WTC11 (cell line): ENCODE results near the gene GAS6. TPM values are rescaled to one million over a fixed set of nuclear protein-coding genes. Genes with fewer than 3 reads are reported as not detected.

Experiments used
- ATAC-seq: fragments of 200-7000 bp; cut with Tn5 transposase; 2 replicates; pipeline ENCODE4 v1.10.0; 2021; ENCODE audit warnings: mild to moderate bottlenecking, moderate library complexity
- CTCF ChIA-PET: fragments of 300-600 bp; sonication (Branson Sonifier 250); formaldehyde crosslinking; loops from one replicate; lab custom pipeline; 2021; ENCODE audit warnings: antibody characterized with exemption; lab: Charles Lee
- POLR2A ChIA-PET: fragments of 350-600 bp; sonication (Branson Sonifier 250); formaldehyde crosslinking; loops from one replicate; lab custom pipeline; 2021; ENCODE audit warnings: antibody characterized with exemption; lab: Charles Lee
- DNase-seq: peaks from one replicate; pipeline ENCODE4 v3.0.0; 2021; ENCODE audit warnings: low spot score
- H3K27ac Mint-ChIP-seq: 2 replicates; pipeline ENCODE4 v1.8.0; 2021; ENCODE audit warnings: mixed read lengths
- H3K27me3 Mint-ChIP-seq: 2 replicates; pipeline ENCODE4 v1.8.0; 2021; ENCODE audit warnings: low read depth, mild to moderate bottlenecking, moderate library complexity, mixed read lengths
- H3K36me3 Mint-ChIP-seq: 2 replicates; pipeline ENCODE4 v1.8.0; 2021; ENCODE audit warnings: mixed read lengths
- H3K4me1 Mint-ChIP-seq: 2 replicates; pipeline ENCODE4 v1.8.0; 2022; ENCODE audit warnings: mixed read lengths
- H3K4me3 Mint-ChIP-seq: 2 replicates; pipeline ENCODE4 v1.8.0; 2021; ENCODE audit warnings: mild to moderate bottlenecking, moderate library complexity, mixed read lengths
- H3K9me3 Mint-ChIP-seq: 2 replicates; pipeline ENCODE4 v1.8.0; 2021; ENCODE audit warnings: mixed read lengths
- E2F1 ChIP-seq: sonication (generic); formaldehyde crosslinking; IDR thresholded peaks from 2 replicates; pipeline ENCODE4 v1.8.0; 2022; ENCODE audit warnings: mild to moderate bottlenecking, missing genetic modification reagents
- E2F4 ChIP-seq: sonication (generic); formaldehyde crosslinking; IDR thresholded peaks from 2 replicates; pipeline ENCODE4 v1.8.1; 2022; ENCODE audit warnings: low read depth, mild to moderate bottlenecking, moderate library complexity, missing genetic modification reagents, borderline replicate concordance
- ELF4 ChIP-seq: sonication (generic); formaldehyde crosslinking; IDR thresholded peaks from 2 replicates; pipeline ENCODE4 v1.8.1; 2022; ENCODE audit warnings: low read depth, mild to moderate bottlenecking, moderate library complexity, missing genetic modification reagents
- FOXP4 ChIP-seq: sonication (generic); formaldehyde crosslinking; IDR thresholded peaks from 2 replicates; pipeline ENCODE4 v1.8.0; 2022; ENCODE audit warnings: mild to moderate bottlenecking, missing genetic modification reagents
- GRHL2 ChIP-seq: fragments of 250-450 bp; sonication (Bioruptor Pico); IDR thresholded peaks from 2 replicates; pipeline ENCODE4 v1.8.0; 2022; ENCODE audit warnings: mild to moderate bottlenecking, moderate library complexity; ENCODE audit not compliant: insufficient replicate concordance, severe bottlenecking
- IRF2 ChIP-seq: sonication (generic); formaldehyde crosslinking; IDR thresholded peaks from 2 replicates; pipeline ENCODE4 v1.8.0; 2022; ENCODE audit warnings: low read depth, missing genetic modification reagents, borderline replicate concordance
- NR3C1 ChIP-seq: sonication (generic); formaldehyde crosslinking; conservative IDR thresholded peaks from 2 replicates; pipeline ENCODE4 v1.8.1; 2023; ENCODE audit warnings: low read depth, mild to moderate bottlenecking, missing genetic modification reagents
- RELA ChIP-seq: sonication (generic); formaldehyde crosslinking; IDR thresholded peaks from 2 replicates; pipeline ENCODE4 v1.8.1; 2022; ENCODE audit warnings: missing genetic modification reagents, mild to moderate bottlenecking, borderline replicate concordance
- ZNF232 ChIP-seq: sonication (generic); formaldehyde crosslinking; IDR thresholded peaks from 2 replicates; pipeline ENCODE4 v1.8.0; 2022; ENCODE audit warnings: mild to moderate bottlenecking, missing genetic modification reagents
- ZNF263 ChIP-seq: sonication (generic); formaldehyde crosslinking; IDR thresholded peaks from 2 replicates; pipeline ENCODE4 v1.8.1; 2022; ENCODE audit warnings: low read depth, mild to moderate bottlenecking, moderate library complexity, missing genetic modification reagents
- ZNF281 ChIP-seq: sonication (generic); formaldehyde crosslinking; IDR thresholded peaks from 2 replicates; pipeline ENCODE4 v1.8.0; 2023; ENCODE audit warnings: mild to moderate bottlenecking, missing genetic modification reagents
- ZNF423 ChIP-seq: fragments of 250-450 bp; sonication (Bioruptor Pico); IDR thresholded peaks from 2 replicates; pipeline ENCODE4 v2.1.2; 2022; ENCODE audit warnings: mild to moderate bottlenecking, moderate library complexity
- ZNF425 ChIP-seq: fragments of 250-450 bp; sonication (Bioruptor Pico); conservative IDR thresholded peaks from 2 replicates; pipeline ENCODE4 v1.9.0; 2021; ENCODE audit warnings: mild to moderate bottlenecking
- ZNF512 ChIP-seq: sonication (generic); formaldehyde crosslinking; IDR thresholded peaks from 2 replicates; pipeline ENCODE4 v1.8.1; 2022; ENCODE audit warnings: missing genetic modification reagents, borderline replicate concordance
- ZNF532 ChIP-seq: fragments of 250-450 bp; sonication (Bioruptor Pico); IDR thresholded peaks from 2 replicates; pipeline ENCODE4 v1.9.0; 2021; ENCODE audit warnings: mild to moderate bottlenecking, borderline replicate concordance
- total RNA-seq: library from RNA; stranded (reverse); gene quantifications from 3 replicates; pipeline ENCODE4 v1.2.3, GENCODE V29; 2021

Gene GAS6
- total RNA-seq, 1 experiment from 2014 or later: 29.4 TPM

GRCh38 chr13:113895436-113895835, 31.6 kb upstream of the GAS6 start:
- Mint-ChIP-seq H3K36me3 (peaks cover 15% of the 10 kb centered on the region), H3K4me3 (no peak overlapping the region), H3K27ac (no peak overlapping the region), H3K27me3 (peaks cover 8% of the 10 kb centered on the region; the same call in 1 of the 2 replicates), H3K4me1 (peaks cover 16% of the 10 kb centered on the region), H3K9me3 (peaks cover 50% of the 10 kb centered on the region)
- ATAC-seq (no peak), DNase-seq (no peak)
- TF ChIP-seq ELF4 (CRISPR knock-in tag): no peak
- no peak for TF ChIP-seq E2F4 (CRISPR knock-in tag)
- TF ChIP-seq NR3C1 (CRISPR knock-in tag): no peak
- no peak for TF ChIP-seq ZNF512
- POLR2A ChIA-PET: no interaction called here
- CTCF ChIA-PET: no interaction called here

GRCh38 chr13:113890774-113891480, 27.1 kb upstream of the GAS6 start:
- ChIA-PET CTCF (interaction anchor here (0.6 to 1.0 kb wide), 2 partner anchors 13 to 241 kb away, joined by 3 read pairs; no protein-coding TSS in a partner anchor), POLR2A (no interaction called here)
- peak overlapping the region; percentile 79 for H3K27ac Mint-ChIP-seq
- TF ChIP-seq ZNF425 (CRISPR knock-in tag) (no peak), ZNF532 (no peak), GRHL2 (no peak), E2F4 (CRISPR knock-in tag) (no peak), RELA (CRISPR knock-in tag) (no peak), IRF2 (CRISPR knock-in tag) (no peak), ZNF232 (CRISPR knock-in tag) (no peak), E2F1 (CRISPR knock-in tag) (no peak), ZNF263 (CRISPR knock-in tag) (no peak), ZNF423 (CRISPR knock-in tag) (no peak), ELF4 (CRISPR knock-in tag) (no peak), FOXP4 (CRISPR knock-in tag) (no peak), ZNF281 (CRISPR knock-in tag) (no peak)

More at GRCh38 chr13:113890774-113891480, 27.1 kb upstream of the GAS6 start:
- Mint-ChIP-seq H3K4me1 (peaks cover 30% of the 10 kb centered on the region), H3K27me3 (peaks cover 8% of the 10 kb centered on the region; the same call in 1 of the 2 replicates), H3K4me3 (peak overlapping the region; percentile 3; the same call in 1 of the 2 replicates), H3K9me3 (peaks cover 43% of the 10 kb centered on the region), H3K36me3 (peaks cover 15% of the 10 kb centered on the region)
- DNase-seq: no peak
- peak; percentile 77 for ATAC-seq
